ENCODE results near the gene NFATC3.
"Not testable (repeated sequence)": the region's sequence is repeated elsewhere in the genome, so short reads cannot be mapped to it uniquely, and the experiment has no call there.

The NFATC3 gene

GRCh38 chr16:68126395-68126794, 41.2 kb downstream of the NFATC3 start:
- no peak for DNase-seq

- DNase-seq, result no peak
Observed at GRCh38 chr16:68128577-68129305, 43.6 kb downstream of the NFATC3 start.

GRCh38 chr16:68130520-68130919, 45.4 kb downstream of the NFATC3 start:
- DNase-seq, result no peak

GRCh38 chr16:68131813-68132706, 46.9 kb downstream of the NFATC3 start:
- no peak for DNase-seq

GRCh38 chr16:68133000-68133399, 47.8 kb downstream of the NFATC3 start:
- DNase-seq, result not testable (repeated sequence)

- DNase-seq, result no peak
Observed at GRCh38 chr16:68134644-68135043, 49.5 kb downstream of the NFATC3 start.

GRCh38 chr16:68136515-68136914, 51.3 kb downstream of the NFATC3 start:
- no peak for DNase-seq

GRCh38 chr16:68144008-68144407, 58.8 kb downstream of the NFATC3 start:
- DNase-seq, result no peak

- DNase-seq, result no peak
Observed at GRCh38 chr16:68146585-68146984, 61.4 kb downstream of the NFATC3 start.

GRCh38 chr16:68147444-68147843, 62.3 kb downstream of the NFATC3 start:
- no peak for DNase-seq

- no peak for DNase-seq
Observed at GRCh38 chr16:68149596-68149995, 64.4 kb downstream of the NFATC3 start.

GRCh38 chr16:68155425-68155824, 70.3 kb downstream of the NFATC3 start:
- no peak for DNase-seq

- DNase-seq, result no peak
Observed at GRCh38 chr16:68162413-68162812, 77.2 kb downstream of the NFATC3 start.

GRCh38 chr16:68163275-68163674, 78.1 kb downstream of the NFATC3 start:
- DNase-seq, result not testable (repeated sequence)

- no peak for DNase-seq
Observed at GRCh38 chr16:68166264-68166663, 81.1 kb downstream of the NFATC3 start.

GRCh38 chr16:68179196-68179795, 94.1 kb downstream of the NFATC3 start:
- DNase-seq, result no peak

GRCh38 chr16:68179855-68180254, 94.7 kb downstream of the NFATC3 start:
- no peak for DNase-seq

- no peak for DNase-seq
Observed at GRCh38 chr16:68183046-68183445, 97.9 kb downstream of the NFATC3 start.

- no peak for DNase-seq
Observed at GRCh38 chr16:68186877-68187276, 101.7 kb downstream of the NFATC3 start.

- no peak for DNase-seq
Observed at GRCh38 chr16:68187505-68187904, 102.3 kb downstream of the NFATC3 start.

GRCh38 chr16:68188170-68188569, 103.0 kb downstream of the NFATC3 start:
- DNase-seq, result no peak

- no peak for DNase-seq
Observed at GRCh38 chr16:68190081-68190480, 104.9 kb downstream of the NFATC3 start.

GRCh38 chr16:68190736-68191510, 105.8 kb downstream of the NFATC3 start:
- DNase-seq, result no peak
